Gastroesophageal sphincter (tissue), 3 donors: ENCODE results near the gene THBS4.

ENCODE experiments used
- EP300 ChIP-seq: sonication (generic); formaldehyde crosslinking; IDR thresholded peaks from one replicate; pipeline ENCODE4 v1.6.1; 2017; ENCODE audit warnings: antibody characterized with exemption, mild to moderate bottlenecking
- POLR2A ChIP-seq, 2 donors: fragments of 450-650 bp; IDR thresholded peaks; one replicate each; pipeline ENCODE4 v1.6.1; 2017; ENCODE audit warnings: antibody characterized with exemption in 2 of 2, mild to moderate bottlenecking in 2 of 2, moderate library complexity in 1 of 2
- POLR2AphosphoS5 ChIP-seq: sonication (generic); formaldehyde crosslinking; IDR thresholded peaks from one replicate; pipeline ENCODE4 v1.6.1; 2017; ENCODE audit warnings: antibody characterized with exemption
- TF ChIP-seq, protein P1 (sequence below), 4 experiments: fragments of 200-600 bp in 2 of 4; fragments of 450-650 bp in 2 of 4; sonication (generic) in 1 of 4; IDR thresholded peaks; one replicate each; pipeline ENCODE4 v1.5.1; 2017 to 2019; ENCODE audit warnings: antibody characterized with exemption in 4 of 4, mild to moderate bottlenecking in 2 of 4, moderate library complexity in 2 of 4

- TF ChIP-seq POLR2A (IDR thresholded peaks at IDR 0.05) (no peak), POLR2AphosphoS5 (no peak), EP300 (no peak)
- TF ChIP-seq, protein P1, sequence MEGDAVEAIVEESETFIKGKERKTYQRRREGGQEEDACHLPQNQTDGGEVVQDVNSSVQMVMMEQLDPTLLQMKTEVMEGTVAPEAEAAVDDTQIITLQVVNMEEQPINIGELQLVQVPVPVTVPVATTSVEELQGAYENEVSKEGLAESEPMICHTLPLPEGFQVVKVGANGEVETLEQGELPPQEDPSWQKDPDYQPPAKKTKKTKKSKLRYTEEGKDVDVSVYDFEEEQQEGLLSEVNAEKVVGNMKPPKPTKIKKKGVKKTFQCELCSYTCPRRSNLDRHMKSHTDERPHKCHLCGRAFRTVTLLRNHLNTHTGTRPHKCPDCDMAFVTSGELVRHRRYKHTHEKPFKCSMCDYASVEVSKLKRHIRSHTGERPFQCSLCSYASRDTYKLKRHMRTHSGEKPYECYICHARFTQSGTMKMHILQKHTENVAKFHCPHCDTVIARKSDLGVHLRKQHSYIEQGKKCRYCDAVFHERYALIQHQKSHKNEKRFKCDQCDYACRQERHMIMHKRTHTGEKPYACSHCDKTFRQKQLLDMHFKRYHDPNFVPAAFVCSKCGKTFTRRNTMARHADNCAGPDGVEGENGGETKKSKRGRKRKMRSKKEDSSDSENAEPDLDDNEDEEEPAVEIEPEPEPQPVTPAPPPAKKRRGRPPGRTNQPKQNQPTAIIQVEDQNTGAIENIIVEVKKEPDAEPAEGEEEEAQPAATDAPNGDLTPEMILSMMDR (IDR thresholded peaks at IDR 0.05) = no peak
Observed at GRCh38 chr5:80077051-80077714, 42.0 kb downstream of the THBS4 start.
